GM23248 (cell line): Measurements from ENCODE around the gene CHRND. TPM values are rescaled to one million over a fixed set of nuclear protein-coding genes. Genes with fewer than 3 reads are reported as not detected.

ENCODE experiments used
- DNase-seq: peaks from one replicate; pipeline ENCODE4 v3.0.0-alpha.2; 2015
- H2AFZ ChIP-seq: fragments of 200-600 bp; sonication (generic); 2 replicates; pipeline ENCODE4 v1.6.1; 2016; ENCODE audit warnings: antibody characterized with exemption
- H3F3A ChIP-seq: fragments of 200-600 bp; sonication (generic); 2 replicates; pipeline ENCODE4 v1.6.1; 2016; ENCODE audit warnings: mild to moderate bottlenecking, antibody characterized with exemption, mixed run types; ENCODE audit not compliant: insufficient read depth
- H3K27ac ChIP-seq: fragments of 200-600 bp; sonication (generic); 2 replicates; pipeline ENCODE4 v1.5.1; 2016; ENCODE audit warnings: mild to moderate bottlenecking
- H3K27me3 ChIP-seq: fragments of 200-600 bp; sonication (generic); replicated peaks from 2 replicates; pipeline ENCODE4 v1.6.1; 2016; ENCODE audit warnings: mild to moderate bottlenecking; ENCODE audit not compliant: insufficient read depth
- H3K36me3 ChIP-seq: fragments of 200-600 bp; sonication (generic); 2 replicates; pipeline ENCODE4 v1.6.1; 2016; ENCODE audit warnings: low read depth, mild to moderate bottlenecking
- H3K4me1 ChIP-seq: fragments of 200-600 bp; sonication (generic); 2 replicates; pipeline ENCODE4 v1.6.1; 2016; ENCODE audit warnings: mild to moderate bottlenecking; ENCODE audit not compliant: insufficient read depth
- H3K4me2 ChIP-seq: fragments of 200-600 bp; sonication (generic); one replicate; pipeline ENCODE4 v1.6.1; 2016; ENCODE audit warnings: mild to moderate bottlenecking; ENCODE audit not compliant: unreplicated experiment
- H3K4me3 ChIP-seq: fragments of 200-600 bp; sonication (generic); 2 replicates; pipeline ENCODE4 v1.5.1; 2016; ENCODE audit warnings: mild to moderate bottlenecking
- H3K79me2 ChIP-seq: fragments of 200-600 bp; sonication (generic); 2 replicates; pipeline ENCODE4 v1.6.1; 2016; ENCODE audit warnings: mild to moderate bottlenecking; ENCODE audit not compliant: insufficient read depth
- H3K9ac ChIP-seq: fragments of 200-600 bp; sonication (generic); 2 replicates; pipeline ENCODE4 v1.6.1; 2016; ENCODE audit warnings: mild to moderate bottlenecking
- H3K9me2 ChIP-seq: fragments of 200-600 bp; sonication (generic); 2 replicates; pipeline ENCODE4 v1.6.1; 2016; ENCODE audit warnings: mixed run types, mild to moderate bottlenecking, moderate library complexity; ENCODE audit not compliant: insufficient read depth
- H3K9me3 ChIP-seq: fragments of 200-600 bp; sonication (generic); one replicate; pipeline ENCODE4 v1.6.1; 2017; ENCODE audit warnings: low read depth
- H4K20me1 ChIP-seq: fragments of 200-600 bp; sonication (generic); 2 replicates; pipeline ENCODE4 v1.6.0; 2016; ENCODE audit not compliant: insufficient read depth
- EZH2 ChIP-seq: fragments of 200-600 bp; sonication (generic); IDR thresholded peaks from 2 replicates; pipeline ENCODE4 v1.6.1; 2018; ENCODE audit warnings: antibody characterized with exemption, mild to moderate bottlenecking; ENCODE audit not compliant: insufficient read depth, poor library complexity, severe bottlenecking
- EZH2phosphoT487 ChIP-seq: fragments of 200-600 bp; sonication (generic); IDR thresholded peaks from 2 replicates; pipeline ENCODE4 v1.6.1; 2018; ENCODE audit warnings: antibody characterized with exemption, moderate library complexity, mild to moderate bottlenecking, low read depth; ENCODE audit not compliant: insufficient read depth
- WGBS, 2 experiments: methylation state at CpG; one replicate each; pipeline ENCODE4 v1.1.6; 2015 to 2017; ENCODE audit warnings: low lambda C conversion rate in 2 of 2, low coverage in 1 of 2; ENCODE audit errors: missing lambda C conversion rate in 2 of 2; 5-methylcytosine and 5-hydroxymethylcytosine counted together
- in situ Hi-C: fragments of 300-500 bp; cut with MboI; formaldehyde crosslinking; loops from 2 replicates; pipeline ENCODE4 v1.15.0; 2020
- polyA plus RNA-seq: library from polyadenylated mRNA; unstranded; fragments of >200 nt; fragmentation: Nextera tagmentation; extraction: Ambion mirVana; gene quantifications from 2 replicates; pipeline ENCODE4 v1.2.1, GENCODE V29; 2016
- total RNA-seq: library from RNA; depleted of rRNA; stranded (reverse); fragments of >200 nt; shearing (Covaris generic); gene quantifications from 2 replicates; pipeline ENCODE4 v1.2.3, GENCODE V29; 2014; rRNA removed

Gene CHRND
- total and polyA plus RNA-seq, 2 experiments from 2014 or later, result not detected

DNA sequence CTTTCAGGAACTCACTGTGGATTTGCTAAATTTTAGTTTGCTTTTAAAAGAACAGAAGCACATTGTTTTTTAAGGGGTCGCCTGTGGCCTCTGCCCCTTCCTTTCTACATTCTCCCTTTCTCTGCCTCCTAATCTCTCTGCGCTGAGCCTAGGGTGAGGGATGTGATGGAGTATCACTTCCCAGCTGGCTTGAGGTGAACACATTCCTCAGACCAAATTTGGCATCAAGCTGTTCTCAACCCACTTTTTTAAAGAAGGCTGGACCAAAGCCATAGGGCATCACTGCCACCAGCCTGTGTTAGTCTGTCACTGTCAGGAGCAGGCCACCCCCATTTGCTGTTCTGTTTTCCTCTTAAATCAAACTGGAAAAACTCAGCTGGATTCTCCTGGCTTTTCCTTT lies 51.9 kb downstream of the CHRND start:
- Histone ChIP-seq H4K20me1 (no peaks in the 10 kb centered on the region), H3F3A (no peaks in the 10 kb centered on the region), H3K9ac (no peak overlapping the region), H2AFZ (no peak overlapping the region), H3K9me3 (no peaks in the 10 kb centered on the region), H3K36me3 (peaks cover 4% of the 10 kb centered on the region), H3K79me2 (no peaks in the 10 kb centered on the region), H3K9me2 (no peaks in the 10 kb centered on the region), H3K4me1 (peaks cover 7% of the 10 kb centered on the region; the same call in 1 of the 2 replicates), H3K4me3 (no peak overlapping the region), H3K27me3 (no peaks in the 10 kb centered on the region), H3K4me2 (no peak overlapping the region), H3K27ac (no peak overlapping the region)
- no peak for DNase-seq
- 82 to 93% methylated on average over 2 of the region's 2 CpGs for WGBS, 2 experiments
- no peak for TF ChIP-seq EZH2
- TF ChIP-seq EZH2phosphoT487, result no peak
- in situ Hi-C loops, result no loop called here

DNA sequence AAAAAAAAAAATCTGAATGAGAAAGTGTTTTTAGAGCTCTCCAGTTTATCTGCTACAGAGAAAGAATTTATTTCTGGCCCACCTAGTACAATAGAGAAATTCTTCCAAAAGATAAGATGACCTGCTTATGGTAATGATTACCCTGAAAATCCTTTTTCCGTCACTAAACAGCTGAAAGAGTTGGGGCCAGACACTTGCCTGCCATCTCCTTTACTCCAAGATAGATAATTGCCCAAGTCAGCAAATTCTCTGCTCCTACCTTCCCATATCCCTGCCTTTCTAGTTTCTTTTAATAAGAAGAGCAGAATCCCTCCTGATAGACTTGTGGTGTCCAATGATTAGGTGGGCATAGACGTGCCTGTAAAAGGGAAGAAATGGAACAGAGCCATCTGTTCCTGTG lies 52.7 kb downstream of the CHRND start:
- no peak overlapping the region for H3K9ac ChIP-seq
- WGBS, 2 experiments, result 87 to 92% methylated on average over 2 of the region's 2 CpGs
- no peaks in the 10 kb centered on the region for H3K79me2 ChIP-seq
- DNase-seq, result no peak
- no peaks in the 10 kb centered on the region for H3K36me3 ChIP-seq
- H3K4me3 ChIP-seq, result no peak overlapping the region
- H3K4me2 ChIP-seq, result no peak overlapping the region
- no peaks in the 10 kb centered on the region for H3K27me3 ChIP-seq
- no peak overlapping the region for H2AFZ ChIP-seq
- no peaks in the 10 kb centered on the region for H3K9me2 ChIP-seq
- H3K27ac ChIP-seq, result no peak overlapping the region
- H3K9me3 ChIP-seq, result no peaks in the 10 kb centered on the region
- H3F3A ChIP-seq, result no peaks in the 10 kb centered on the region
- peaks cover 7% of the 10 kb centered on the region; the same call in 1 of the 2 replicates for H3K4me1 ChIP-seq
- TF ChIP-seq EZH2 (no peak), EZH2phosphoT487 (no peak)
- H4K20me1 ChIP-seq, result no peaks in the 10 kb centered on the region
- in situ Hi-C loops, result no loop called here

DNA sequence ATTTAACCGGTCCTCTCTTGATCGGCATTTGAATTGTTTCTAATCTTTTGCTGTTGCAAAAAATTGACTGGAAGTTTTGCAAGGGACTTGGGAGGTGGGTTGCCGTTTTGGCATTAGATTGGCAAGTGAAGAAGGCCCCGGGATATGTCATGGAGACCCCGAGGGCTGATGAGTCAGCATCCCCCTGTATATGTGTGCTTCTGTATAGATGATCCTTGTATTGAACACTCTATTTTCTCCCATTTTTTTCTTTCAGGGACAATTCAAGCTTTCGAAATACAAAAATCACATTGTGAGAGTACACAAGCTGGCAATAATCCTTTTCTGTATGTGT lies 54.7 kb downstream of the CHRND start:
- Histone ChIP-seq H2AFZ (no peak overlapping the region), H4K20me1 (no peaks in the 10 kb centered on the region), H3K9me2 (no peaks in the 10 kb centered on the region), H3K9me3 (no peaks in the 10 kb centered on the region), H3K27ac (no peak overlapping the region), H3K27me3 (no peaks in the 10 kb centered on the region), H3K9ac (no peak overlapping the region), H3K36me3 (no peaks in the 10 kb centered on the region; the same call in 1 of the 2 replicates), H3K4me2 (no peak overlapping the region), H3K4me3 (no peak overlapping the region), H3K4me1 (no peaks in the 10 kb centered on the region), H3F3A (no peaks in the 10 kb centered on the region), H3K79me2 (no peaks in the 10 kb centered on the region)
- TF ChIP-seq EZH2 (no peak), EZH2phosphoT487 (no peak)
- 89% methylated on average over 6 of the region's 6 CpGs for WGBS, 2 experiments
- DNase-seq, result no peak
- in situ Hi-C loops, result no loop called here

DNA sequence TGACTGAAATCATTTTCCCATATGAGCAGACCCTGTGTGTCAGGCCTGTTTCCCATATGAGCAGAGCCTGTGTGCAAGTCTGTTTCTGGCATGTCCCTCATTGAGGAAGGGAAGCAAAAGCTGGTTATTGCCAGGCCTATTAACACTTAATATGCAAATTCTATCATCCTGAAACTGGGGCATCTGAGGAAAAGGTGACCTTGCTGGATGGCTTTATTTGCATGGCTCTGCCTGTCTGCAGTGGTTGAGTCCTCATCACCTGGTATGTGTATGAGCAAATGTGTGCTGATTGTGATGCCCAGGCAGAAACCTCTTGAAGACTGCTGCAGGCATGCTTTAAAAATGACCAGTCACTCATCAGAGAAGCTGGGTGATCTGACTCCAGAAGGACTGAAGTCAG lies 55.8 kb downstream of the CHRND start:
- H3K4me1 ChIP-seq, result no peaks in the 10 kb centered on the region
- no peak for DNase-seq
- TF ChIP-seq EZH2phosphoT487 (no peak), EZH2 (no peak)
- H3K27me3 ChIP-seq, result no peaks in the 10 kb centered on the region
- H3K9me3 ChIP-seq, result no peaks in the 10 kb centered on the region
- in situ Hi-C loops, result no loop called here
- H3K79me2 ChIP-seq, result no peaks in the 10 kb centered on the region
- no peak overlapping the region for H3K27ac ChIP-seq
- H4K20me1 ChIP-seq, result no peaks in the 10 kb centered on the region
- no peaks in the 10 kb centered on the region for H3K9me2 ChIP-seq
- H3F3A ChIP-seq, result no peaks in the 10 kb centered on the region
- no peak overlapping the region for H3K4me2 ChIP-seq
- no peak overlapping the region for H3K4me3 ChIP-seq
- H3K9ac ChIP-seq, result no peak overlapping the region
- no peaks in the 10 kb centered on the region; the same call in 1 of the 2 replicates for H3K36me3 ChIP-seq
- no peak overlapping the region for H2AFZ ChIP-seq

DNA sequence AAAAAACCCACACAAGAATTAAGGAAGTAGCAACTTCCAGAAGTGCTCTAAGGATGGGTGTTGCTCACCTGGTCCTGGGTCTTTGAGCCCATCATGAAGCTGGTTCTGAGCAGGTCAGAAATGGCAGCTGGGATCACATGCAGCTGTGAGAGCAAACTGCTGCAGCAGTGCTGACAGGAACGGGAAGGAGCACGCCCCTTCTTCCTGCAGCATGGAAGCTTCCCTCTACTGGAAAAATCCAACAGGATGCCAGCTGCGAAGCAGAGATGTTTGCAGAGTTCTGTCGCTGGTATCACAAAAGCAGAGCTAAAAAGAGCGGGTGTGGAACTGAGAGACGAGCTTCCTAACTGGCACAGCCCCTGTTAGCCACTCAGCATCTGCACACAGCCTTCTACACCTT lies 58.3 kb downstream of the CHRND start:
- Histone ChIP-seq H3K9me2 (no peaks in the 10 kb centered on the region), H3K27me3 (no peaks in the 10 kb centered on the region), H3K4me2 (no peak overlapping the region), H3K4me3 (no peak overlapping the region), H3K79me2 (no peaks in the 10 kb centered on the region), H3K27ac (no peak overlapping the region), H3K36me3 (no peaks in the 10 kb centered on the region; the same call in 1 of the 2 replicates), H2AFZ (no peak overlapping the region), H3K9me3 (no peaks in the 10 kb centered on the region), H3K4me1 (peaks cover 2% of the 10 kb centered on the region), H3K9ac (no peak overlapping the region), H3F3A (peaks cover 7% of the 10 kb centered on the region; the same call in 1 of the 2 replicates), H4K20me1 (no peaks in the 10 kb centered on the region)
- no peak for TF ChIP-seq EZH2phosphoT487
- TF ChIP-seq EZH2, result no peak
- WGBS, 2 experiments, result 80 to 84% methylated on average over 6 of the region's 6 CpGs
- in situ Hi-C loops, result no loop called here
- no peak for DNase-seq

Other genes with a start within 250 kb of the CHRND start
- gene ALPP, start 147.4 kb upstream of the CHRND start, total RNA-seq, result not detected in 2 replicates
- not detected in 2 replicates for gene ALPP, start 147.4 kb upstream of the CHRND start, polyA plus RNA-seq
- not detected in 2 replicates for gene ALPG, start 119.3 kb upstream of the CHRND start, total RNA-seq
- not detected in 2 replicates for gene ALPG, start 119.3 kb upstream of the CHRND start, polyA plus RNA-seq
- gene ALPI, start 70.0 kb upstream of the CHRND start, total RNA-seq, result not detected in 2 replicates
- not detected in 2 replicates for gene ALPI, start 70.0 kb upstream of the CHRND start, polyA plus RNA-seq
- 0.54 TPM in 1 of 2 replicates, not detected in the other for gene ECEL1, start 38.3 kb upstream of the CHRND start, total RNA-seq
- not detected in 2 replicates for gene ECEL1, start 38.3 kb upstream of the CHRND start, polyA plus RNA-seq
- not detected in 2 replicates for gene PRSS56, start 5.8 kb upstream of the CHRND start, total RNA-seq
- not detected in 2 replicates for gene PRSS56, start 5.8 kb upstream of the CHRND start, polyA plus RNA-seq
- gene CHRNG, start 13.5 kb downstream of the CHRND start, total RNA-seq, result not detected in 2 replicates
- gene CHRNG, start 13.5 kb downstream of the CHRND start, polyA plus RNA-seq, result not detected in 2 replicates
- 2.0 and 4.3 TPM in 2 replicates for gene TIGD1, start 24.4 kb downstream of the CHRND start, total RNA-seq
- gene TIGD1, start 24.4 kb downstream of the CHRND start, polyA plus RNA-seq, result 3.2 and 3.6 TPM in 2 replicates
- gene EIF4E2, start 24.5 kb downstream of the CHRND start, total RNA-seq, result 82.8 and 98.5 TPM in 2 replicates
- gene EIF4E2, start 24.5 kb downstream of the CHRND start, polyA plus RNA-seq, result 147 and 150 TPM in 2 replicates
- not detected in 2 replicates for gene EFHD1, start 107.4 kb downstream of the CHRND start, total RNA-seq
- gene EFHD1, start 107.4 kb downstream of the CHRND start, polyA plus RNA-seq, result not detected in 2 replicates
- 35.2 and 69.0 TPM in 2 replicates for gene GIGYF2, start 171.2 kb downstream of the CHRND start, total RNA-seq
- 26.1 and 27.2 TPM in 2 replicates for gene GIGYF2, start 171.2 kb downstream of the CHRND start, polyA plus RNA-seq